CD4-positive, alpha-beta T cell treated with Interleukin-10 for 1 hour (primary cell): Measurements from ENCODE around the gene CACNA1D.

Experiments
- DNase-seq: peaks from one replicate; pipeline ENCODE4 v3.0.0-alpha.2; 2020

Gene CACNA1D

GRCh38 chr3:53863145-53863544, 368.7 kb downstream of the CACNA1D start:
- no peak for DNase-seq
